Bronchial epithelial cell (primary cell): ENCODE measurements around the gene DST. TPM values are rescaled to one million over a fixed set of nuclear protein-coding genes. Genes with fewer than 3 reads are reported as not detected.

ENCODE experiments used
- DNase-seq: peaks from one replicate; pipeline ENCODE4 v3.0.0-alpha.2; 2010; ENCODE audit warnings: low read depth
- FAIRE-seq: peaks from 2 replicates; lab custom pipeline; 2011; peaks lifted over from hg19 to GRCh38; lab: Jason Lieb, UNC
- H3K27me3 ChIP-seq: 2 replicates; pipeline ENCODE4 v1.5.1; 2011; ENCODE audit warnings: low read length; ENCODE audit not compliant: control insufficient read depth, insufficient read depth
- H3K36me3 ChIP-seq: 2 replicates; pipeline ENCODE4 v1.5.1; 2011; ENCODE audit warnings: low read length; ENCODE audit not compliant: control insufficient read depth, insufficient read depth
- H3K4me3 ChIP-seq: 2 replicates; pipeline ENCODE4 v1.5.1; 2011; ENCODE audit warnings: mild to moderate bottlenecking, low read depth, low read length, control low read depth
- total RNA-seq: library from RNA; depleted of rRNA; stranded (reverse); fragments of >200 nt; gene quantifications from 2 replicates; pipeline ENCODE4 v1.2.1, GENCODE V29; 2014
- TF ChIP-seq, protein P1 (sequence below): IDR thresholded peaks from 2 replicates; pipeline ENCODE4 v1.5.1; 2011; ENCODE audit warnings: mild to moderate bottlenecking, moderate library complexity, low read length, control low read depth, inconsistent platforms; ENCODE audit not compliant: insufficient read depth, severe bottlenecking

Gene DST
- total RNA-seq, 1 donor from 2014 or later = 450 TPM

DNA sequence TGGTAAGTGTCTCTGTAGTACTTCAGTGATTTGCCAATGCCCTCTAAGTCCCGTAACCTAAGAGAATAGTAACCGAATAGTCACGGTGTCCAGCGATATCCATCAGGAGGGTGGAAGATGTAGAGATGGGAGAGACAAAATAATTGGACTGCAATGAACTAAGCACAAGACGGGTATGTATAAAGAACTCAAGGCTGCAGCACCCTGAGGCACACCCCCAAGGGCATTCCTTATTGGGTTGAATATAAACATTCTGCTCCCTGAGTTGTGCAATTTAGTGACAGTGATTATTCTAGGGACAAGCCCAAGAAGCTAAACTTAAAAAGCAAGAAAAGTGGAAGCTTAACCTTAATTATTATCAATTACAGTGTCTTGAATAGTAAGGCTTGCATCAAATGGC is 14.6 kb downstream of the DST start:
- TF ChIP-seq, protein P1, sequence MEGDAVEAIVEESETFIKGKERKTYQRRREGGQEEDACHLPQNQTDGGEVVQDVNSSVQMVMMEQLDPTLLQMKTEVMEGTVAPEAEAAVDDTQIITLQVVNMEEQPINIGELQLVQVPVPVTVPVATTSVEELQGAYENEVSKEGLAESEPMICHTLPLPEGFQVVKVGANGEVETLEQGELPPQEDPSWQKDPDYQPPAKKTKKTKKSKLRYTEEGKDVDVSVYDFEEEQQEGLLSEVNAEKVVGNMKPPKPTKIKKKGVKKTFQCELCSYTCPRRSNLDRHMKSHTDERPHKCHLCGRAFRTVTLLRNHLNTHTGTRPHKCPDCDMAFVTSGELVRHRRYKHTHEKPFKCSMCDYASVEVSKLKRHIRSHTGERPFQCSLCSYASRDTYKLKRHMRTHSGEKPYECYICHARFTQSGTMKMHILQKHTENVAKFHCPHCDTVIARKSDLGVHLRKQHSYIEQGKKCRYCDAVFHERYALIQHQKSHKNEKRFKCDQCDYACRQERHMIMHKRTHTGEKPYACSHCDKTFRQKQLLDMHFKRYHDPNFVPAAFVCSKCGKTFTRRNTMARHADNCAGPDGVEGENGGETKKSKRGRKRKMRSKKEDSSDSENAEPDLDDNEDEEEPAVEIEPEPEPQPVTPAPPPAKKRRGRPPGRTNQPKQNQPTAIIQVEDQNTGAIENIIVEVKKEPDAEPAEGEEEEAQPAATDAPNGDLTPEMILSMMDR = no peak
- Histone ChIP-seq H3K4me3 (no peak overlapping the region), H3K27me3 (no peaks in the 10 kb centered on the region), H3K36me3 (peaks cover 23% of the 10 kb centered on the region)
- DNase-seq (no peak), FAIRE-seq (no peak)

DNA sequence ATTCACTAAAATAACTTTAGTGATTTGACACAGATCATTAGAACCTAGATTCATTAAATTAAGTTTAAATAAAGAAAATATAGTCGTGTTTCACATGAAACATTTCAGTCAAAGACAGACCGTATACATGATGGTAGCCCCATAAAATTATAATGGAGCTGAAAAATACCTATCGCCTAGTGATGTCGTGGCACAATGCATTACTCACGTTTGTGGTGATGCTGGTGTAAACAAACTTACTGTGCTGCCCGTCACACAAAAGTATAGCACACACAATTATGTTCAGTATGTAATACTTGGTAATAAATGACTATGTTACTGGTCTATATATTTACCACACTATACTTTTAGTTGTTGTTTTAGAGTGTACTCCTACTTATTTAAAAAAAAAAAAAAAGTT is 17.3 kb downstream of the DST start:
- no peak for DNase-seq
- no peak overlapping the region for H3K4me3 ChIP-seq
- H3K36me3 ChIP-seq = peaks cover 18% of the 10 kb centered on the region
- TF ChIP-seq, protein P1 = no peak
- no peaks in the 10 kb centered on the region for H3K27me3 ChIP-seq
- FAIRE-seq = no peak

DNA sequence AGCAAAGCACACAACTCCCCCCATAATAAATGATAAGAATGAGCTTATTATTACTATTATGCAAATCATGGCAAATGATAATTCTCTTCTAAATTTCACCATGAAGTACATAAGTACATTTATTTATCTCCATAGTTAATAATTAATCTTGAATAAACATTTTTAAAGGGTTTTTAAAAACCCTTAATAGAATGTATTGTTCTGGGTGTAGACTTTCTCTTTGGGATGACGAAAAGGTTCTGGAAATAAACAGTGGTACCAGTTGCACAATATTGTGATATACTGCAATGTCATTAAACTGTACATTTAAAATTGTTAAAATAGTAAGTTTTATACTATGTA is 18.0 kb downstream of the DST start:
- no peaks in the 10 kb centered on the region for H3K27me3 ChIP-seq
- FAIRE-seq = no peak
- H3K36me3 ChIP-seq = peaks cover 20% of the 10 kb centered on the region
- no peak for DNase-seq
- TF ChIP-seq, protein P1 = no peak
- no peak overlapping the region for H3K4me3 ChIP-seq

DNA sequence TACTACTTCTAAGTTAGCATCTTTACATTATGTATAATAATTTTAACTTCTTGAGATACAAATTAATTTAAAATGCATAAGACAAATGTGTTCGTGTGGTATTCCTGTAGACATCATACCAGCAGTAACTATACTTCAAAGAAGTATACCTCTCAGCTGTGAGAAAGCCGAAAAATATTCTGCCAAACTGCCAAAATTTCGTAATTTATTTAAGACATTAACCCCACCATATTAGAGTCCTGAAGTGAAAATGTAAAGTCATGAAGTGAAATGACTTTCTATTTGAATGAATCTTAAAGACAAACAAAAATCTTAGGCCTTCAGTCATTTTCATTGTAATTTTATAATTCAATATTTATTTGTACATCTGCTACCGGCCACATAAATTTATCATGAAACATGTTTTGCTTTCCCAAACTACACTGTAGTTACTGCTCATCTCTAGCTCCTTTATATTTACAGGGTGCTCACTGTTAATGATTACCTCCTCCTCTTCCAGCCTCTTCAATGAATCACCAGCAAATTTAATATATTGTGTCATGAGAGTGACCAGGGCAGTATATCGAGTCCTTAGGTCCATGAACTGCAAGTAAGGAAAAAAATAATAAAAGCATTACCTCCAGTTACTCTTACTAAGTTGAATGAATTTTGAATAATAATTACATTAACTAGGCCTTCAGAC is 18.5 kb downstream of the DST start:
- no peak overlapping the region for H3K4me3 ChIP-seq
- H3K36me3 ChIP-seq = peaks cover 19% of the 10 kb centered on the region
- TF ChIP-seq, protein P1 = no peak
- no peaks in the 10 kb centered on the region for H3K27me3 ChIP-seq
- DNase-seq (no peak), FAIRE-seq (no peak)

GRCh38 chr6:56620229-56620868 is 22.3 kb downstream of the DST start:
- peaks cover 18% of the 10 kb centered on the region for H3K36me3 ChIP-seq
- DNase-seq (no peak), FAIRE-seq (no peak)
- TF ChIP-seq, protein P1 = no peak
- H3K4me3 ChIP-seq = no peak overlapping the region
- H3K27me3 ChIP-seq = no peaks in the 10 kb centered on the region

- Histone ChIP-seq H3K36me3 (peaks cover 17% of the 10 kb centered on the region), H3K4me3 (no peak overlapping the region), H3K27me3 (no peaks in the 10 kb centered on the region)
- DNase-seq = no peak
- no peak for FAIRE-seq
- TF ChIP-seq, protein P1 = peak; percentile 28
Observed at GRCh38 chr6:56618050-56618449, 24.6 kb downstream of the DST start.
